ENCODE measurements around the gene TEC. TPM values are rescaled to one million over a fixed set of nuclear protein-coding genes. Genes with fewer than 3 reads are reported as not detected.
A peak's percentile ranks its signal among the peaks of the same experiment; 100 is the strongest.
"Not testable (repeated sequence)": the region's sequence is repeated elsewhere in the genome, so short reads cannot be mapped to it uniquely, and the experiment has no call there.

TEC gene
- total RNA-seq, 1 donor from 2014 or later, result 2.2 TPM

DNA sequence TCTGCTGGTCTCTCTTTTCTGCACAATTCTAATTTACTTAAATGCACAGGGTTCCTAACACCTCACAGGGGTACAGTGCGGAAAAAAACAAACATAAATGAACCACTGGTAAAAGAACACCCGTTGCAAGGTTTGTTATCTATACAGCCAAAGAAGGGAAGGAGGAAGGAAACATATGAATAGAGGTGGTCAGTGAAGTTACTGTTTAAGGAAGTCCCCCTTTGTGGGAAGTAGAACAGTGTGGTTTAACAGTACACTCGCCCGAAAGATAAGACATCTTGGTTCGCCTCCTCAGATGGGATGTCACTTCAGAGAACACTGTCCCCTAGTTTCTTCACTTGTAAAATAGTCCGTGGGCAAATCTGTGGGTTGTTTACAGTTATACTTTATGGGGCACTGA, 57.5 kb downstream of the TEC start:
- intact Hi-C loops (cut with micrococcal nuclease), result no loop called here
- DNase-seq (no peak), ATAC-seq (no peak)

DNA sequence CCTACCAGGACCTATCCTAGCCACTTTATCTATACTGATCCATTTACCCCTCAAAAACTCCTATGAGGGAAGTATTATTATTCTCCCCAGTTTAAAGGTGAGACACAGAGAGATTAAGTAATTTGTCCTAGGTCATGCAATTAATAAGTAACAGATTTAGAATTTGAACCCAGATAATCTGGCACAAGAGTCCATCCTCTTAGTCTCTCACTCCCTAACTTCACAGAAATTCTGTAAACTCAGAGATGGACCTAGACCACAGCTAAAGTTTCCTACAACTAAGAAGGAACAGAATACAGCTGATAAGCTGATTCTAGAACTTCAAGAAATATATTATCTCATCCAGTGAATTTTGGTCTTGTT, 58.7 kb downstream of the TEC start:
- ATAC-seq (no peak), DNase-seq (no peak)
- intact Hi-C loops (cut with micrococcal nuclease), result no loop called here

DNA sequence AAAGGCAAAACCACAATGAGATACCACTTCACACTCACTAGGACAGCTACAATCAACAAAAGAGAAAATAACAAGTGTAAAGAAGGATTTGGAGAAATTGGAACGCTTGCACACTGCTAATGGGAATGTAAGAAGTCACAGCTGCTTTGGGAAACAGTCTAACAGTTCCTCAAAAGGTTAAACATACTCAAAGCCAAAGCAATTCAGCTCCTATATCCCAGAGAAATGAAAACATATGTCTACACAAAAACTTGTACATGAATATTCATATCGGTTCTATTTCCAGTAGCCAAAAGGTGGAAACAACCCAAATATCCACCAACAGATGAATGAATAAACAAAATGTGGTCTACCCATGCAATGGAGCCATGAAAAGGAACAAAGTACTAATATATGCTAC, 64.0 kb downstream of the TEC start:
- intact Hi-C loops (cut with micrococcal nuclease), result no loop called here
- no peak for ATAC-seq
- no peak for DNase-seq

DNA sequence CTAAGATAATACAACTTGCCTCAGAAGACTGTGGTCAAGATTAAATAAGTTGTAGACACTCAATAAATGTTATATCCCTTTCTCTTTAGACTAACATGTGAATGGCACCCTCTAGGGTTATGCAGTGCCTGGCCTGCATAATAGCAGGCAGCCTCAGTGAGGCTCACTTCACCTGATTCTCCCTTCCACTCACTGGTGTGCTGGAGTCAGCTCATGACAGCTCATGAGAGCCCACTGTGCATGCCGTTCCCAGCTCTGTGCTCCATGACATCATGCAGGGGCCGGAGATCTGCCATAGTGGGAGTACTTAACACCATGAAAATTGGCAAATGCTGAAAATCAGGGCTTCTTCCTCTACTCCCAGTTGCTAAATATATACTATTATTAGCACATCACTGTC, 64.5 kb downstream of the TEC start:
- DNase-seq (peak; percentile 31), ATAC-seq (peak; percentile 88)
- intact Hi-C loops (cut with micrococcal nuclease), result no loop called here

DNA sequence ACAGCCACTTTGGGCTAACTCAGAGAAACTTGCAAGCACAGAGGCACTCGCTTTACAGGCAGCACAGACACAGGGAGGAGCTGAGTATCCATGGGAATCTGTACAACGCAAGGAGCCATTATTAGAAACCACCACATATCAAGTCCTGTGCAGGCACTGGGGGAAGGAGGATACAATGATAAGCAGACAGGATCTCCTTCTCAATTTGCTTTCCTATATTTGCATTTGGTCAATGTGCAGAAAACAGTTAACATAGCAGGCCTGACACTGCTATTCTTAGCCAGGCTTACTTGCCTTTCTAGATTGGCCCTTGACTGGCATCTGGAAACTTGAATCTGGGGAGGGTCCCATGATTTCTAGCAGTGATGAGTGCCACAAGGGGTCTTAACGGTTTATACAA, 65.8 kb downstream of the TEC start:
- intact Hi-C loops (cut with micrococcal nuclease), result no loop called here
- ATAC-seq (peak; percentile 83), DNase-seq (no peak)

DNA sequence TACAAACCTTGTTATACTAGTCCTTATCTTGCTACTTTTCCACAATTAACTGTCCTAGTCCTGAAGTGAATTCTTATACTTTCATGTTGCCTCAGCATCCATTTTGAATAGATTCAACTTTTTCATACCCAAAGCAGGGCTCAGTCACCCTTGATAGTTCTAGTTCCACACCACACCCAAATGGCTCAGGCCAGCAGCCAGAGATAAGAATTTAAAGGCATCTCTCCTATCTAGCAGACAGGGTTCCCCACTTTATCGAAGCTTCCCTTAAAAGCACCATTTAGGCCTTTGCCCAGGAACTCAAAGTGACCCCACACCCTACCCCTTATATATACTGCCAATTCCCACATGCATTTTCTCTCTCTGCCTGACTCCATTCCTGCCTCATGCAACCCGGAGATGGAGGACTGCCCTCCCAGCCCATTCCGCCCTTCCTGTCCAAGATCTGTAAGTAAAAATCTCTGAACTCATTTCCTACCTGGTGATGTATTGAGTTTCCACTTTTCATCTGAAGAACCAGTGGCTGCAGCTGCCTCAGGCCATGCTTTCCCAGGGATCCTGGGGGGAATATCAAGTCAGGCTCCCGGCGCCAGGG, 71.9 kb downstream of the TEC start:
- ATAC-seq, result no peak
- intact Hi-C loops (cut with micrococcal nuclease), result no loop called here
- no peak for DNase-seq

DNA sequence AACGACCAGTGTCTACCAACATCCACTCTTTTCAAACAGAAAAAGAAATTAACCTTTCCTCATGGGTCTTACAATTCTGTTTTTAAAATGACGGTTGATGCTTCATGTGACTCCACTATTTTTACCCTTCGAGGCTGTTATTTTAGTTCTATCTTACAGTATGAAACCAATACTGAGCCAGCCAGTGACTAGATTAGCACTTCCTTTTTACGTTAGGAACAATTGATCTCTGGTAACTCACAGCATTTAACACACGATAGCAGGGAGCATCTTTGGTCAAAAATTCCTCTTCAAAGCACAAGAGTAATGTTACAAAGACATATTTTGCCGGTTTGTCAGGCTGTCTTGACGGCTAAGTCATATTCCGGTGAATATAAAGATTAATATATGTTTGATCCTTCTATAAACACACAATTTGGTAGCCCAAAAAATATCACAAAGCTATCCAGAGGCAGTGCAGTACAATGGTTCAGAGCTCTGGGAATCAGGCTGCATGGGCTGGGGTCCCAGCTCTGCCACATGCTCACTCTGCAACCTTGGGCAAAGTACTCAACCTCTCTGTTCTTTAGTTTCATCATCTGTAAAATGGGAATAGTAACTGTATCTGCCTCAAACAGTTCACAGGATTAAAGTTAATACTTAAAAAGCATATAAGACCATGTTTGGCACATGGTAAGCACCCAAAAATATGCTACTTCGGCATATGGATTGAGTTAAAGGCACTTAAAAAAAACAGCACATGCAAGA, 72.7 kb downstream of the TEC start:
- intact Hi-C loops (cut with micrococcal nuclease), result no loop called here
- no peak for DNase-seq
- ATAC-seq, result no peak

DNA sequence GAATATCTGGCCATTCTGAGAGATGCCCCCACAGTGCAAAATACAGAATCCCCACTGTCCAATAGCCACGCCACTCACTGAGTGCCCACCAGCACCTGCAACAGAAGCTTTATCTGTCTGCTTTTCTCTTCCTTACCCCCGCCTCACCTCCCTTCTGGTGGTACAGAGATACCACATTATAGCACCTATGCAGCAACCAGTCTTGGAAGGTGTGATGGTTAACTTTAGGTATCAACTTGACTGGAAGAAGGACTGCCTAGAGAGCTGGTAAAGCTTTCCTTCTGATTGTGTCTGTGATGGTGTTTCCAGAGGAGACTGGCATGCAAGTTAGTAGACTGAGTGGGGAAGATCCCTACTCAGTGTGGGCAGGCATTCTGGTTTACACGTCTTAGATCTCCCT, 73.8 kb downstream of the TEC start:
- intact Hi-C loops (cut with micrococcal nuclease), result no loop called here

DNA sequence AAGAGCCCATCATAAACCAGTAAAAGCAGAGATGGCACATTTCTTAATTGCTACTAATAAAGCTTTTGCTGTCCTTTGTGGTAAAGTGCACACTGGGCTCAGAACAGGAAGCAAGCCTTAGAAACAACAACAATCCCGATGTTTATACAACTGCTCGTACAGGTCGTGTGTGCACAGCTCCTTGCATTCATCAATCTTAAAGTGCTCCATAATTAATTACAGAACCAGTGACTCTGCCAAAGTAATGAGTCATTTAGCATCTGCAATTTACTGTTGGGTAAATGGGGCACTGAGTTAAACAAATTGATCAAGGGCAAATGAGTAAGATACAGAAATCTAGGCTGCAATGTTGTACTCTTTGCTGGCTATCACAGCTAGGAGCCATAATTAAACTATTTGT, 74.3 kb downstream of the TEC start:
- intact Hi-C loops (cut with micrococcal nuclease), result no loop called here
- ATAC-seq (no peak), DNase-seq (no peak)

More for the DNA sequence above, 73.8 kb downstream of the TEC start:
- DNase-seq, result no peak
- ATAC-seq, result no peak

DNA sequence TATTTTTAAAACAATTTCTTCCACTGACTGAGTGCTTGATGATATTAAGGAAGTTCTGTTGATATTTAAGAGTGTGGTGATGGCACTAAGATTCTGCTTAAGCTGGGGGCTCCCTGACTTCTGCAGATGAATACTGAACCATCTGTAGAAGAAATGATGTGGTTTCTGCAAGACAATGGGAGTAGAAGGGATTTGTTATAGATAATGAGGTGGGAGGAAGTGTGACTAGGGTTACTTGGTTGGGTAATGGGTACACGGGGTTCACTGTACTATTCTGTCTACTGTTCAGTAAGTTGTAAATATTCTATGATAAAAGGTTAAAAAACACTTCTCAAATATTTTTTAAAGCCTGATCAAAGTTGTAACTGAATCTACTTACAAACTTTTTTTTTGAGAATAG, 74.7 kb downstream of the TEC start:
- intact Hi-C loops (cut with micrococcal nuclease), result no loop called here
- ATAC-seq, result no peak
- DNase-seq, result no peak

DNA sequence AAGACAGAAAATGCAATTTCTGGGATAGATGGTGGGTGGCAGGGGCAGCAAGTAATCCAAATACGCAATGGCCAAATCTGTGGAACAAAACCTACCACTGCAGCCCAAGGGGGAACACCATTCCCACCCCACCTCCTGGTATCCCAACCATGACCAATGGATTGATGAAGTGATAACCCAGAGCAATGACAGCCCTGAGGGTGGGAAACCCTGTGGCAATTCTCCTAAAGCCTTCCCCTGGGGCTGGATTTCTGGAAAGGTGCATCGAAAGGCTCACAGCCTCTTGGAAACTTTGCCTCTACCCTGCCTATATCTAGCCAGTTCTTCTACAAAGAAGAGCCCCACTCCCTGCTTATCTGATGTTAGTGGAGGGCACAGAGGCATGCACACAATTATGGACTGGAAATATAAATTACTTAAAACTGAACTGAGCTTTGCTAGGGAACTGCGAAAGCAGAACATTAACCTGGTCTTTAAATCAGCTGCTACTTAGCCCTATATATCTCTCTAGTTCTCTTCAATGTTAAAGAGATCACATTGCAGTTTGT, 75.6 kb downstream of the TEC start:
- ATAC-seq (no peak), DNase-seq (no peak)
- intact Hi-C loops (cut with micrococcal nuclease), result no loop called here

DNA sequence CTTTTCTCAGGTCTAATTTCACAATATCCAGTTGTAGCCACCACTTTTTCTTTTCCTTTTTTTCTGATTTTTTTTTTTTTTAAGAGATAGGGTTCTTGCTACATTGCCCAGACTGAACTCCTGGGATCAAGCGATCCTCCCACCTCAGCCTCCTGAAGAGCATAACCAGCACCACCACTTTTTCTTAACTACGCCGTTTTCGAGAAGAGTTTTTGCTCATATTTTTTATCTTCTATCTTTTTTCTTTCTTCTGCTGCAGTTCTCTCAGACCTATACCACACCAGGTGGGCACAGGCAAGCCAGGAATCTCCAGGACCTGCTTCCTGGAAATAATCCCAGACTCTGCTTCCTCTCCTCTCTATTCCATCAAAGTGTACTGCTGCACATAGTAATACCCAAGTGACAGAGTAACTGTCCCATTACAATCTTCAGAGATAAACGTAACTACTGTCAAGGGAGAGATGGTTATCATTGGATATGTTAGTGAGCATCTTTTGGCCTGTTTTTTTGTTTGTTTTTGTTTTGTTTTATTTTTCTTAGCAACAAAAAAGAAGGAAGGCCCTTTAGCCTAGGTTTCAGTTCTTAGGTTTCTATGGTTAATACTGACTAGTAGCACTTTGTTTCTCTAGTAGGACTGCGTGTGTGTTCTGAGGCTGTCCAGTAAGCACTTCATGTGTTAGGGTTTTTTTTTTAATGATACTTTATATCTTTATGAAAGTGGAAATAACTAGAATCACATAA, 76.4 kb downstream of the TEC start:
- ATAC-seq (no peak), DNase-seq (no peak)
- intact Hi-C loops (cut with micrococcal nuclease), result no loop called here

DNA sequence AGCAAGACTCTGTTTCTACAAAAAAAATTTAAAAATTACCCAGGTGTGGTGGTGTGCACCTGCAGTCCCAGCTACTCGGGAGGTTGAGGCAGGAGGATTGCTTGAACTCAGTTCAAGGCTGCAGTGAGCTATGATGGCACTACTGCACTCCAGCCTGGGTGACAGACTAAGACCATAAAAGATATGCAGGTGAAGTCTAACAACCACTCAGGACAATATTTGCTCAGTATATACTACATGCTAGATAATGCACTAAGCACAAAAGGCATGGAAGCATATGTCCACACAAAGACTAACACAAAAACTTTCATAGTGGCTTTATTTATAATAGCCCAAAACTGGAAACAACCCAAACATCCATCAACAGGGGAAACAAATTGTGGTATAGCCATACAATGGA, 77.9 kb downstream of the TEC start:
- DNase-seq (no peak), ATAC-seq (no peak)
- intact Hi-C loops (cut with micrococcal nuclease), result no loop called here

DNA sequence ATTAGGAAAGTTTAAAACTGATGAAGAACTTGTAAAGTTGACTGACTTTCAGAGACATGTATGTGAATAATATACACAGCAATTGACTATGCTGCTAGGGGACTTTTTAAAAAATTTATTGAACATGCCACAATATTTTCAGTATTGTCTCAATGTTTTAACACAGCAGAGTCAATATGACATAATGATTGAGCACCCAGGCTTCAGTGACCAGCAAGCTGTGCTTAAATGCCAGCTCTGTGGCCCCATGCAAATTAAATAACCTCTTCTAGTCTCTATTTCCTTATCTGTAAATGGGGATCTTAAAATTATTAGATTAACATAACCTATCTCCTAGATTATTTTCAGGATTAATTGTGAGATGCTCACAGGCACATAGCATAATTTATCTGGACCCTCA, 78.8 kb downstream of the TEC start:
- ATAC-seq, result no peak
- no peak for DNase-seq
- intact Hi-C loops (cut with micrococcal nuclease), result no loop called here

DNA sequence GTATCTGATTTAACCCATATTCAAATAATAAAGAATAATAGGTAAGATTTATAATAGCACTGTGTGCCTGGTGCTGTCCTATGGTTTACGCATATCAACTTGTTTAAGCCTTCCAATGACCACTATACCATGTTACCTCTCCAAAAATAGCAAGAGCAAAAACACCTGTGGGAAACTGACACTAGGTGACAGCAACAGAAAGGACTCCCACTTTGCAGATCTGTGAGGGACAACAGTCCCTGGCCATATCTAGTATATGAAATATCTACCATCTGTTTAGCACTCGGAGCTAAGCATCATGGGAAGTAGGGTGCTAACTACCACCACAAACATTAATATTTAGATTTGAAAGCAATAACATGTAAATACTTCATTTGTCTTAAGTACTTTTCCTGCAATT, 79.9 kb downstream of the TEC start:
- intact Hi-C loops (cut with micrococcal nuclease), result no loop called here
- DNase-seq (no peak), ATAC-seq (no peak)

DNA sequence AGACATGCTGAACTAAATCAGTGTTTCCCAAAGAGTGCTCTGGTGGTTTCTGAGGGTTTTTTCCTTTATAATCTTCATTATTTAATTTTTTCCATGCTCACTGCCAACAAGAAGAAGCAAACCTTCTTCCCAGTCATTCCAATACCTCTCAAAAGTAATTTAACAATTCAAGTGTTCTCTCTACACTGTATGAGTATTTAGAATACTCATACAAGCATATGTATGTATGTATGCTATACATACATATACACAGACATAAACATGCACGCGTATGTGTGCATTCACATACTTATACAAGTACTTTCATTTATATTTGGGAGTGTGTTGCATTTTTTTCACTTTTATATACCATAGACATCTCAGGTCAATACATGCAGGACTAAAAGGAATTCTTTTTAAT, 81.2 kb downstream of the TEC start:
- ATAC-seq (no peak), DNase-seq (no peak)
- intact Hi-C loops (cut with micrococcal nuclease), result no loop called here

DNA sequence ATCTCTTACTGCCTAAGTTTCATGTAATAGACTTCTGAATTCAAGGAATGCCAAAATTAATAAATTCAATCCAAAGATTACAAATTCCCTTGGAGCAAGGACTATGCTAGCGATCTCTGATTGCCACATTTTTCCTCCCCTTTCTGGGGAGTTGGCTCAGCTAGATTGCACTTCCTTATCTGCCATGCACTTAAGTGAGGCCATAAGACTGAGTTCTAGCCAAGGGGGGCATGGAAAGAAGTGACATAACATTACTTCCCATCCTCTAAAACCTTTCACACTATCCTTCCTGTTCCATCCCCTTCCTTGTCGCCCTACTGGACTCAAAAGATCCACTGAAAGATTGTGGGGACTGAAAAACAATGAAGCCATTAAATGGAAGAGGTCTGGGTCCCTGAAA, 81.8 kb downstream of the TEC start:
- intact Hi-C loops (cut with micrococcal nuclease), result no loop called here
- DNase-seq (no peak), ATAC-seq (peak; percentile 41)

DNA sequence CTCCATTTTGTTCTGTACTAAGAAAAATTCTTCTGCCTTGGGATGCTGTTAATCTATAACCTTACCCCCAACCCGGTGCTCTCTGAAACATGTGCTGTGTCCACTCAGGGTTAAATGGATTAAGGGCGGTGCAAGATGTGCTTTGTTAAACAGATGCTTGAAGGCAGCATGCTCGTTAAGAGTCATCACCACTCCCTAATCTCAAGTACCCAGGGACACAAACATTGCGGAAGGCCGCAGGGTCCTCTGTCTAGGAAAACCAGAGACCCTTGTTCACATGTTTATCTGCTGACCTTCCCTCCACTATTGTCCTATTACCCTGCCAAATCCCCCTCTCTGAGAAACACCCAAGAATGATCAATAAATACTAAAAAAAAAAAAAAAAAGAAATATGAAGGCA, 82.6 kb downstream of the TEC start:
- intact Hi-C loops (cut with micrococcal nuclease); DNase-seq: not testable (repeated sequence)

DNA sequence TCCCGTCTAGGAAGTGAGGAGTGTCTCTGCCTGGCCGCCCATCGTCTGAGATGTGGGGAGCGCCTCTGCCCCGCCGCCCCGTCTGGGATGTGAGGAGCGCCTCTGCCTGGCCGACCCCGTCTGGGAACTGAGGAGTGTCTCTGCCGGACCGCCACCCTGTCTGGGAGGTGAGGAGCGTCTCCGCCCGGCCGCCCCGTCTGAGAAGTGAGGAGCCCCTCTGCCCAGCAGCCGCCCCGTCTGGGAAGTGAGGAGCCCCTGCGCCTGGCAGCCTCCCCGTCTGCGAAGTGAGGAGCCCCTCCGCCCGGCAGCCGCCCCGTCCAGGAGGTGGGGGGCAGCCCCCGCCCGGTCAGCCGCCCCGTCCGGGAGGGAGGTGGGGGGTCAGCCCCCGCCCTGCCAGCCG, 83.2 kb downstream of the TEC start:
- ATAC-seq; DNase-seq; intact Hi-C loops (cut with micrococcal nuclease): not testable (repeated sequence)

More for the DNA sequence above, 82.6 kb downstream of the TEC start:
- ATAC-seq, result not testable (repeated sequence)

DNA sequence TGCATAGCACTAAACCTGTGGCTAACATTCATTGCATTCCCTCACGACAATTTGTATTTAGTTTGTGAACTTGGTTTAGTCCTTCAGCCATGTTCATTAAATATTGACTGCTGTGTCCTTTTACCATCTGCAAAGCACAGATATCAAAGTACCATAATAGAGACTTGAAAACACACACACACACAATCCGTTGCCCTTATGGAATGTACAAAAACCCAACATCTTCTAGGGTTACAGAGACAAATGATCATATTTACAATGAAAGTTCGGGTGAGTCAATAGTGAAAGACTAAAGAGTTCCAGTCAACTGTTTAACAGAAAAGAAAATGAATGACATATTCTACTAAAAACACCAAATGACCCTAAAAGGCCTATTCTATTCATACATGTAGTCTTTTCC, 84.8 kb downstream of the TEC start:
- ATAC-seq (no peak), DNase-seq (no peak)
- intact Hi-C loops (cut with micrococcal nuclease), result no loop called here
